Peyer's patch (tissue), 4 donors: ENCODE results near the gene PIPOX. TPM values are rescaled to one million over a fixed set of nuclear protein-coding genes. Genes with fewer than 3 reads are reported as not detected.

Experiments used
- DNase-seq, 3 donors: peaks; one replicate each; pipeline ENCODE4 v3.0.0-alpha.2; 2017 to 2019
- H3K27ac ChIP-seq, 4 donors: fragments of 200-600 bp; sonication (generic); one replicate each; pipeline ENCODE4 v1.5.1; 2016 to 2019
- H3K27me3 ChIP-seq, 2 donors: fragments of 200-600 bp; sonication (generic); one replicate each; pipeline ENCODE4 v1.5.1; 2019
- H3K36me3 ChIP-seq, 3 donors: fragments of 200-600 bp; sonication (generic); one replicate each; pipeline ENCODE4 v1.5.1; 2016 to 2019
- H3K4me1 ChIP-seq, 4 donors: fragments of 200-600 bp; sonication (generic); one replicate each; pipeline ENCODE4 v1.5.1; 2016 to 2019
- H3K4me3 ChIP-seq, 4 donors: fragments of 200-600 bp; sonication (generic); 1 replicate in 3 of 4; 2 replicates in 1 of 4; pipeline ENCODE4 v1.5.1; 2016 to 2019; ENCODE audit warnings: mild to moderate bottlenecking in 1 of 4
- H3K9me3 ChIP-seq, 4 donors: fragments of 200-600 bp; sonication (generic); one replicate each; pipeline ENCODE4 v1.5.1; 2016 to 2019; ENCODE audit warnings: mild to moderate bottlenecking in 1 of 4
- CTCF ChIP-seq, 6 experiments: fragments of 450-650 bp in 4 of 6; fragments of 200-600 bp in 2 of 6; sonication (generic) in 1 of 6; IDR thresholded peaks; one replicate each; pipeline ENCODE4 v1.5.1; 2017 to 2019; ENCODE audit warnings: antibody characterized with exemption in 6 of 6, mild to moderate bottlenecking in 3 of 6, moderate library complexity in 1 of 6
- POLR2A ChIP-seq, 2 donors: fragments of 450-650 bp; IDR thresholded peaks; one replicate each; pipeline ENCODE4 v1.5.1; 2017; ENCODE audit warnings: antibody characterized with exemption in 2 of 2, mild to moderate bottlenecking in 2 of 2, moderate library complexity in 2 of 2
- total RNA-seq, 4 donors: library from RNA; depleted of rRNA; stranded (reverse); fragments of >200 nt; gene quantifications; one replicate each; pipeline ENCODE4 v1.1.0, GENCODE V29; 2016

Gene PIPOX
- total RNA-seq, 4 donors from 2014 or later: 3.2 to 5.2 (median 4.8) TPM; not detected in 1

DNA sequence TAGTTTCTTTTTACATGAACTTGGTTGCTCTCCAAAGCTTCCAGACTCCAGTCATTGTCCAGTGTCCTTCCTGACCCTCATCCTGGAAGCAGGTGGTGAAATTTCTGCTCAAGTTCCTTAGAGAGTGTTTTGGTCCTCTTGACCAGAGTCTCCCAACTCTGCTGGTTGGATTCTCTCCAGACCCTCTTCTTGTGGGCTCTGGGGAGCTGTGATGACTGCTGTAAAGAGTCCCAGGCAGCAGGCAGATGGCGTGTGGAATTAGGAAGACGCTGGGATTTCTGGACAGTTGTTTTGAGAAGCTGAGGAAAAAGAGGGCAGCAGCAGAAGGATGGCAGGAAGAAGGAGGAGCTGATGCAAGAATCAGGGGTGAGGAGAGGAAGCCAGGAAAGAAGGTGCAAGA is 35.5 kb upstream of the PIPOX start:
- no peak overlapping the region for H3K4me3 ChIP-seq
- peaks cover 0 to 4% of the 10 kb centered on the region in 2 donors for H3K27me3 ChIP-seq
- no peaks in the 10 kb centered on the region for H3K9me3 ChIP-seq
- TF ChIP-seq POLR2A (IDR thresholded peaks at IDR 0.05) (no peak), CTCF (IDR thresholded peaks at IDR 0.05) (no peak)
- no peaks in the 10 kb centered on the region for H3K36me3 ChIP-seq
- DNase-seq: no peak
- H3K27ac ChIP-seq: no peak overlapping the region
- peaks cover 0 to 7% (median 3%) of the 10 kb centered on the region in 4 donors for H3K4me1 ChIP-seq

GRCh38 chr17:29007860-29008455 is 35.0 kb upstream of the PIPOX start:
- no peak for DNase-seq

DNA sequence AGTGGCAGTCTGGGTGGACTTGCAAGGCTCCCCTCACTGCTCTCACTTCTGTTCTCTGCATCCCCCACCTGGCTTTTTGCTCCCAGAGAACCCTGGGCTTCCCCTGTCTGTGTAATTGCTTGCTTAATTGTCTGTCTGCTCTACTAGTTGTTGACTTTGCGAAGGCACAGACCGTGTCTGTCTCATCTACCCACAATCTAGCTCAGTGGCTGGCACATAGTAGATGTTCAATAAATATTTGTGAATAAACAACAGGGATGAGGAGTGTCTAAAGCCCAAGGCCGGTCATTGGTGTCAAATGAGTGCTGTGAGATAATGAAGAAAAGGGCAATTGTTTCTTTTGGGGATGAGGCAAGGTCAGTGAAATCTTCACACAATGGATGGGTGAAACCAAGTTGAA is 34.4 kb upstream of the PIPOX start:
- no peak for DNase-seq
- Histone ChIP-seq H3K4me1 (peaks cover 0 to 7% (median 3%) of the 10 kb centered on the region in 4 donors), H3K27ac (no peak overlapping the region), H3K4me3 (no peak overlapping the region), H3K36me3 (no peaks in the 10 kb centered on the region), H3K9me3 (no peaks in the 10 kb centered on the region), H3K27me3 (peaks cover 0 to 4% of the 10 kb centered on the region in 2 donors)
- no peak for TF ChIP-seq CTCF (IDR thresholded peaks at IDR 0.05)
- TF ChIP-seq POLR2A (IDR thresholded peaks at IDR 0.05): no peak

More at GRCh38 chr17:29007860-29008455, 35.0 kb upstream of the PIPOX start:
- Histone ChIP-seq H3K27me3 (peaks cover 0 to 4% of the 10 kb centered on the region in 2 donors), H3K4me1 (peaks cover 0 to 7% (median 3%) of the 10 kb centered on the region in 4 donors), H3K9me3 (no peaks in the 10 kb centered on the region), H3K36me3 (no peaks in the 10 kb centered on the region), H3K4me3 (no peak overlapping the region), H3K27ac (no peak overlapping the region)
- TF ChIP-seq POLR2A (IDR thresholded peaks at IDR 0.05) (no peak), CTCF (IDR thresholded peaks at IDR 0.05) (no peak)

- Histone ChIP-seq H3K27me3 (peaks cover 0 to 2% of the 10 kb centered on the region in 2 donors), H3K27ac (no peak overlapping the region), H3K36me3 (no peaks in the 10 kb centered on the region), H3K9me3 (no peaks in the 10 kb centered on the region), H3K4me3 (no peak overlapping the region), H3K4me1 (peaks cover 0 to 7% (median 3%) of the 10 kb centered on the region in 4 donors)
- no peak for DNase-seq
- TF ChIP-seq CTCF (IDR thresholded peaks at IDR 0.05) (no peak), POLR2A (IDR thresholded peaks at IDR 0.05) (no peak)
These were observed 32.8 kb upstream of the PIPOX start for GRCh38 chr17:29010129-29010528.

GRCh38 chr17:29010586-29010985 is 32.4 kb upstream of the PIPOX start:
- no peak for DNase-seq
- TF ChIP-seq CTCF (IDR thresholded peaks at IDR 0.05) (no peak), POLR2A (IDR thresholded peaks at IDR 0.05) (no peak)
- H3K9me3 ChIP-seq: no peaks in the 10 kb centered on the region
- no peaks in the 10 kb centered on the region for H3K27me3 ChIP-seq
- no peak overlapping the region for H3K4me3 ChIP-seq
- H3K36me3 ChIP-seq: no peaks in the 10 kb centered on the region
- H3K27ac ChIP-seq: no peak overlapping the region
- H3K4me1 ChIP-seq: peaks cover 0 to 6% (median 2%) of the 10 kb centered on the region in 4 donors
